Bronchial epithelial cell (primary cell): ENCODE data around the gene ZSWIM2. TPM values are rescaled to one million over a fixed set of nuclear protein-coding genes. Genes with fewer than 3 reads are reported as not detected.

Source experiments
- DNase-seq: peaks from one replicate; pipeline ENCODE4 v3.0.0-alpha.2; 2010; ENCODE audit warnings: low read depth
- FAIRE-seq: peaks from 2 replicates; lab custom pipeline; 2011; peaks lifted over from hg19 to GRCh38; lab: Jason Lieb, UNC
- H3K27me3 ChIP-seq: 2 replicates; pipeline ENCODE4 v1.5.1; 2011; ENCODE audit warnings: low read length; ENCODE audit not compliant: control insufficient read depth, insufficient read depth
- H3K36me3 ChIP-seq: 2 replicates; pipeline ENCODE4 v1.5.1; 2011; ENCODE audit warnings: low read length; ENCODE audit not compliant: control insufficient read depth, insufficient read depth
- H3K4me3 ChIP-seq: 2 replicates; pipeline ENCODE4 v1.5.1; 2011; ENCODE audit warnings: mild to moderate bottlenecking, low read depth, low read length, control low read depth
- CTCF ChIP-seq: IDR thresholded peaks from 2 replicates; pipeline ENCODE4 v1.5.1; 2011; ENCODE audit warnings: mild to moderate bottlenecking, moderate library complexity, low read length, control low read depth, inconsistent platforms; ENCODE audit not compliant: insufficient read depth, severe bottlenecking
- total RNA-seq: library from RNA; depleted of rRNA; stranded (reverse); fragments of >200 nt; gene quantifications from 2 replicates; pipeline ENCODE4 v1.2.1, GENCODE V29; 2014

ZSWIM2 gene
- total RNA-seq, 1 donor from 2014 or later: not detected

GRCh38 chr2:186862869-186863709, 14.1 kb upstream of the ZSWIM2 start:
- H3K4me3 ChIP-seq: no peak overlapping the region
- DNase-seq (peak; percentile 93), FAIRE-seq (no peak)
- no peaks in the 10 kb centered on the region for H3K36me3 ChIP-seq
- TF ChIP-seq CTCF: peak; percentile 47
- no peaks in the 10 kb centered on the region for H3K27me3 ChIP-seq

- DNase-seq (no peak), FAIRE-seq (no peak)
- H3K4me3 ChIP-seq: no peak overlapping the region
- no peaks in the 10 kb centered on the region for H3K36me3 ChIP-seq
- H3K27me3 ChIP-seq: no peaks in the 10 kb centered on the region
- TF ChIP-seq CTCF: no peak
These were observed 6.2 kb upstream of the ZSWIM2 start for GRCh38 chr2:186855216-186855615.

- no peaks in the 10 kb centered on the region for H3K36me3 ChIP-seq
- H3K4me3 ChIP-seq: no peak overlapping the region
- H3K27me3 ChIP-seq: no peaks in the 10 kb centered on the region
- FAIRE-seq: no peak
- DNase-seq: peak; percentile 38
- no peak for TF ChIP-seq CTCF
These were observed 5.0 kb upstream of the ZSWIM2 start for GRCh38 chr2:186853951-186854350.

- DNase-seq: no peak
- Histone ChIP-seq H3K27me3 (no peaks in the 10 kb centered on the region), H3K4me3 (no peak overlapping the region), H3K36me3 (no peaks in the 10 kb centered on the region)
- FAIRE-seq: no peak
- TF ChIP-seq CTCF: no peak
These were observed 3.5 kb upstream of the ZSWIM2 start for GRCh38 chr2:186852508-186852907.

- Histone ChIP-seq H3K4me3 (no peak overlapping the region), H3K36me3 (no peaks in the 10 kb centered on the region), H3K27me3 (no peaks in the 10 kb centered on the region)
- FAIRE-seq (no peak), DNase-seq (no peak)
- no peak for TF ChIP-seq CTCF
These were observed 6.6 kb downstream of the ZSWIM2 start for GRCh38 chr2:186842373-186842772.
